Central memory CD8-positive, alpha-beta T cell (primary cell): ENCODE data around the gene JMJD1C.

Experiments used
- ATAC-seq: fragments of 150-1000 bp; cut with Tn5 transposase; replicated peaks from 2 replicates; pipeline ENCODE4 v1.10.0; 2022; ENCODE audit warnings: mild to moderate bottlenecking, moderate FRiP score, moderate number of reproducible peaks; ENCODE audit not compliant: poor library complexity, severe bottlenecking; ENCODE audit errors: extremely low read depth
- DNase-seq, 2 donors: peaks; one replicate each; pipeline ENCODE4 v3.0.0; 2021; ENCODE audit warnings: low spot score in 2 of 2
- H3K27ac Mint-ChIP-seq: one replicate; pipeline ENCODE4 v1.8.0; 2022; ENCODE audit warnings: low read depth, mild to moderate bottlenecking, moderate library complexity, mixed read lengths
- H3K27me3 Mint-ChIP-seq: one replicate; pipeline ENCODE4 v1.8.0; 2022; ENCODE audit warnings: mixed read lengths
- H3K36me3 Mint-ChIP-seq: one replicate; pipeline ENCODE4 v1.8.0; 2022; ENCODE audit warnings: mild to moderate bottlenecking, moderate library complexity, mixed read lengths; ENCODE audit not compliant: insufficient read depth
- H3K4me1 Mint-ChIP-seq: one replicate; pipeline ENCODE4 v1.8.0; 2022; ENCODE audit warnings: mixed read lengths
- H3K4me3 Mint-ChIP-seq: one replicate; pipeline ENCODE4 v1.8.0; 2022; ENCODE audit warnings: mild to moderate bottlenecking, moderate library complexity, mixed read lengths
- H3K9me3 Mint-ChIP-seq: one replicate; pipeline ENCODE4 v1.8.0; 2022; ENCODE audit warnings: mixed read lengths

The JMJD1C gene

DNA sequence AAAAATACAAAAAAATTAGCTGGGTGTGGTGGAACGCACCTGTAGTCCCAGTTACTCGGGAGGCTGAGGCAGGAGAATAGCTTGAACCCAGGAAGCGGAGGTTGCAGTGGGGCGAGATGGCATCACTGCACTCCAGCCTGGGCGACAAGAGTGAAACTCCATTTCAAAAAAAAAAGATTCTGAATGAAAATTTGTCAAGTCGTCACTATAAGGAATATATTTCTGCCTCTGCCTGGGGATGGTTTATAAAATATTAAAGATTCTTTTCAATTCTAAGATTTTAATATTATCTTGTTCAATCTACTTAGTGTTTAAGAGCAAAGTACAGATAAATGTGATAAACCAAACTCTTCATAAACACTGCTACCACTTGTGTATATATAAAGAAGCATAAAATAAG, 185.4 kb downstream of the JMJD1C start:
- Mint-ChIP-seq H3K27me3 (no peaks in the 10 kb centered on the region), H3K27ac (peak overlapping the region; percentile 32), H3K36me3 (peaks cover 6% of the 10 kb centered on the region), H3K9me3 (no peaks in the 10 kb centered on the region), H3K4me3 (no peak overlapping the region), H3K4me1 (no peaks in the 10 kb centered on the region)
- ATAC-seq (no peak), DNase-seq (no peak)

DNA sequence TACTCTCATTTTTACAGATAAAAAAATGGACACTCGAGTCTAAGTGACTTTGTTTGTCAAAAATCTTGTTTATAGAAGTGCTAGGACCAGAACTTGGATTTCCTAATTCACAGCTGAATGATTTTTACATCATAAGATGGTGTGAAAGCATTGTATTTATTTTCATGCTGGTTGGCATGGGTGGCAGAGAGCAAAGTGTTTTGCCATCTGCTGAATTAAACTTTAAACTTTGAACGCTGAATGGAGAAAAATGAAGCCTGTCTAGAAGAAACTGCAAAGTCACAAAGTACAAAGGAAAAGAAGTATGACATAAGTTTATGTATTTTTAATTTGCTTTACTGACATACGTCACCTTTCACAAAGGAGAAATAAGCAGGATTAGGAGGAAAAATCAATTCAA, 190.7 kb downstream of the JMJD1C start:
- Mint-ChIP-seq H3K27me3 (no peaks in the 10 kb centered on the region), H3K4me3 (no peak overlapping the region), H3K36me3 (peaks cover 3% of the 10 kb centered on the region)

DNA sequence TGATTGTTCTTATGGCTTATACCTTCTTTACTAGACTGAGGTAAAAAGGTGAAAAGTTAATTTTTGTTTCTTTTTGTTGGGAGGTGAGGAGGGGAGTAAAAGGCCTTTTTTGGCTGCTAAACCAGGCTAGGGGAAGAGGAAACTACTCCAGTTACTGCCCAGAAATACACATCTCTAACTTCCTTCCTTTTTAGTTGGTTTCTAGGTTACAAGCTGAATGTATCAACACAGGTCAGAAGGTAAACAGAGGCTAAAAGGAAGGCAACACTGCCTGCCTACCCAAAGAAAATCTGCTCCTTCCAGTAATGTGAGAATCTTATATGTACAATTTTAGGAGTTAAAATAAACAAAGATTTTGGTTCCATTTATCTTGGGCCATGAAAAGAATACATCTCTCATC, 192.2 kb downstream of the JMJD1C start:
- peaks cover 14% of the 10 kb centered on the region for H3K4me1 Mint-ChIP-seq
- peak overlapping the region; percentile 29 for H3K4me3 Mint-ChIP-seq
- peak overlapping the region; percentile 95 for H3K27ac Mint-ChIP-seq
- DNase-seq (no peak), ATAC-seq (peak; percentile 4)
- H3K27me3 Mint-ChIP-seq, result no peaks in the 10 kb centered on the region
- no peaks in the 10 kb centered on the region for H3K9me3 Mint-ChIP-seq
- peaks cover 7% of the 10 kb centered on the region for H3K36me3 Mint-ChIP-seq

More for the DNA sequence above, 190.7 kb downstream of the JMJD1C start:
- Mint-ChIP-seq H3K4me1 (peaks cover 14% of the 10 kb centered on the region), H3K9me3 (no peaks in the 10 kb centered on the region), H3K27ac (no peak overlapping the region)
- no peak for DNase-seq
- no peak for ATAC-seq

DNA sequence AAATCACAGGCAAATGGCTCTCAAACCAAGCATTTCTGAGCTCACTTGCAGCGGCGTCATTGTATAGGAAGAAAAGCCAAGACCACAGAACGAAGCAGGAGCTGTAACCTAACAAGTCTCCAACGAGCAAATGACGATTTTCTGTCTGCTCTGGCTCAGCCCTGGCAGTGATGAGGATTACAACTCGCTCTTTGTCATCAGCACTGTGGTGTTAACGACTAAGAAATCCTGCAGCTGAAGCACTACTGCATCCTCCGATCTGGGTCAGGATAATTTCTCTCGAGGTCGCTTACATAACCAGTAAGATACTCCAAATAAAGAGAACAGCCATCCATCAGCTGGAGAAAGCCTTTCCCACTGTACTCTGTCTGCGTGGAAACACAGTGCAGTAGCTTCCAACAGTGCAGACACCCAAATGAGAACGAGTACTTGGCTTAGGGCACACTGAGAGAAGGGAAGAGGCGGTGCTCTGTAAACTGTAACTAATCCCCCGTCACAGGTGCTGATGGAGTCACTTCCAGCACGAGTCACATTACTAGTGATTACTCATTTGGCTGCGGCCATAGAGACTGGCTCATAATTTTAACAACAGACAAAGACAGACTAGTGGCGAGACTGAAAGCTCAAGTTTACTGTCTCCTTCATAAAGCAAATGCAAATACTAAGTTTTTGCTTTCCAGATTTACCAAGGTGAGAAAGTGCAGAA, 196.8 kb downstream of the JMJD1C start:
- peak overlapping the region; percentile 99 for H3K27ac Mint-ChIP-seq
- no peaks in the 10 kb centered on the region for H3K27me3 Mint-ChIP-seq
- H3K4me1 Mint-ChIP-seq, result peaks cover 9% of the 10 kb centered on the region
- DNase-seq (peak; percentile 56 to 84), ATAC-seq (peak; percentile 94)
- peaks cover 21% of the 10 kb centered on the region for H3K36me3 Mint-ChIP-seq
- no peaks in the 10 kb centered on the region for H3K9me3 Mint-ChIP-seq
- peak overlapping the region; percentile 85 for H3K4me3 Mint-ChIP-seq

DNA sequence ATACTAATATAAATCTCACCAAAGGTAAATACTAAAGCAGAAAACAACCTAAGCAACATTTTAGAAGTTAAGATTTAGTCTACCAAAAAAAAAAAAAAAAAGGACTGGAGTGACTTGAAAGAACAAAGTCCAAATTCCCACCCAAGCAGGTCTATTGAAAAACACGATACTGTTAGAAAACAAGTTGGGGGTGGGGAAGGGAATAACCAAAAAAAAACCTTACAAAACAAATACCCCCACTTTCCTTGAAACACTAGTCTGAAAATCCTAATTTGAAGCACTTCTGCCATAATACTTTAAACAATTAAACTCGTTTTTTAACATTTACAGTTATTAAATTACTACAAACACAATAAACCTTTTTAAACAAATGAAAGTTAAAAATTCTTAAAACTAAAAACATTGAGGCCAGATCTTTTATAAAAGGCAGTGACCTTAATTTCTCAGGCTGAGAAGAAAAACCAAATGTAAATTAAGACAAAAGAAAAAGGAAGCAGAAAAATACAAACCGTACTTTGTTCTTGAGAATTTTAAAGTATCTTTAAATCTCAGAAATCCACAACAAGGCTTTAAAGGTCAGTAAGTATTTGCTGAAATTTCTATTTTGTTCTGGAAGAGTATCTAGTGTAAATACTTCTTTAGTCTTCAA, 197.5 kb downstream of the JMJD1C start:
- H3K4me1 Mint-ChIP-seq, result peaks cover 3% of the 10 kb centered on the region
- H3K36me3 Mint-ChIP-seq, result peaks cover 23% of the 10 kb centered on the region
- H3K4me3 Mint-ChIP-seq, result peak overlapping the region; percentile 85
- H3K27me3 Mint-ChIP-seq, result no peaks in the 10 kb centered on the region
- DNase-seq, result no peak
- peak overlapping the region; percentile 99 for H3K27ac Mint-ChIP-seq
- ATAC-seq, result no peak
- H3K9me3 Mint-ChIP-seq, result no peaks in the 10 kb centered on the region

DNA sequence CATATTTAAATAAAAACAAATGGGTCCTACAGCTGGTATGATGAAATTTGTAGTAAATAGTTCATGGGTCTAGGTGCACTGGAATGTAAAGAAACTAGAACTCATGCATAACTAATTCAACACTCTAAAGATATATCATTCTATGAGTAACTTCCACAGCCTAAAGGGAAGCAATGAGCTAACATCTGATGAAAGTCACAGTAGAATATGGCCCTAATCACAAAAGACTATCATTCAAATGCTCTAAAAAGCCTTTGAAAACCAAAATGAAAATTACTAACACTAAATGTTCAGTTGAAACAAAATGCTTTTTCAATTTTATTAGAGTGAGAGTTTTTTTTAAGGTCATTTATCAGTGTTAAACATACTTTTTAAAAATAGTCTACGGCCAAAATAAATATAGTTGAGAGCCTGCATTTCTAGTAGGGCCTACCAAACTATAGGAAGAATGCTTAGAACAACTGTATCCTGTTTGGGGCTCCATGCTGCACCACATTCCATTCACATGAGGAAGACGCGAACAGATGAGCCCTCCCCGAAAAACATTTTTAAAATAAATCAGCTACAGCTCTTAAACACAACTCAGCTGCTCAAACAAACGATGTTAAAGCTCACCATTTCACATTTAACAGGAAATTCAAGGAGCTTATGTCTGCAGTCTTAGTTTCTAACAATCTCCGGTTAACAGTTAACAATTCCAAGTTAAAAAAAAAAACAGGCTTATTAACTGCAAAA, 198.2 kb downstream of the JMJD1C start:
- DNase-seq, result no peak
- H3K27me3 Mint-ChIP-seq, result no peaks in the 10 kb centered on the region
- no peaks in the 10 kb centered on the region for H3K9me3 Mint-ChIP-seq
- no peak for ATAC-seq
- peaks cover 5% of the 10 kb centered on the region for H3K4me1 Mint-ChIP-seq
- peak overlapping the region; percentile 99 for H3K27ac Mint-ChIP-seq
- peak overlapping the region; percentile 85 for H3K4me3 Mint-ChIP-seq
- H3K36me3 Mint-ChIP-seq, result peaks cover 26% of the 10 kb centered on the region

DNA sequence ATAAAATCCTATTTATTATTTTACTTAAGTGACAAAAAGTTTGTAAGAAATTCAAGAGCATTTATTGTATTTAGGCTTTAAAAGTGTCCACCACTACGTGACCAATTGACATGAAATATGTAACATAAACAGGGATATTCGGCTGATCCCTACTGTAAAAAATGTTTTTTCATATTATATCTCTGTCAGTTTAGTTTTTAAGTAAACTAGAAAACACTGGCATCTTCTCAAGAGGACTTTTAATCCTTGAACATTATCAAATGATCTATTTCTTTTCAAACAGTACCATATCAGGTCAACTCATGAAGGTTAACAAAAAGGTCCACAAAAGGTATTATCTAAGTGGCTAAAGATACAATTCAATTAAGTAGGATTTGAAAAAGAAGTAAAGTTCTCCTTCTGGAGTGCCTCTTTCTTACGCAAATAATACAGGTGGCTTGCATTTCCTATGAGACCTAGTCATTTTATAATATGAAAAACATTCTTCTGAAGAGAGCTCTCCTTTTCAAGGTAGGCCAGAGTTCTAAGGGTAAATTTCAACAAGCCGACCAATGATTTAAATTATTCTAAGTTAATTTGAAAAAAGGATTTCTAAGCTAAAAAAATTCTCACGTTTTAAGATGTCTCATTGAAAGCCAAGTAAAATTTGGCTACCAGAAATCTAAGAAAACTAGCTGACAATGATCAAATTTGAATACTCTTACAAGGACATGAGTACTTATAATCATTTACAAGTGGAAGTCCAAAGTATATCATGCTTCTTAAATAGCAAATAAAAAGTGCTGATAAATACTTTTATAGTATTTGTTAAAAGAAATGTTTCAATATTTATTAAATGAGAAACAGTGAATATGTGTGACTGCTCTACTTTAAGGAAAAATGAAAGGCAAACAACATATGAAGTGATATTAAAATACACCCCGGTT, 199.1 kb downstream of the JMJD1C start:
- Mint-ChIP-seq H3K4me1 (peaks cover 10% of the 10 kb centered on the region), H3K9me3 (no peaks in the 10 kb centered on the region), H3K27me3 (no peaks in the 10 kb centered on the region), H3K36me3 (peaks cover 29% of the 10 kb centered on the region), H3K27ac (peak overlapping the region; percentile 99), H3K4me3 (peak overlapping the region; percentile 85)
- DNase-seq, result no peak
- no peak for ATAC-seq

DNA sequence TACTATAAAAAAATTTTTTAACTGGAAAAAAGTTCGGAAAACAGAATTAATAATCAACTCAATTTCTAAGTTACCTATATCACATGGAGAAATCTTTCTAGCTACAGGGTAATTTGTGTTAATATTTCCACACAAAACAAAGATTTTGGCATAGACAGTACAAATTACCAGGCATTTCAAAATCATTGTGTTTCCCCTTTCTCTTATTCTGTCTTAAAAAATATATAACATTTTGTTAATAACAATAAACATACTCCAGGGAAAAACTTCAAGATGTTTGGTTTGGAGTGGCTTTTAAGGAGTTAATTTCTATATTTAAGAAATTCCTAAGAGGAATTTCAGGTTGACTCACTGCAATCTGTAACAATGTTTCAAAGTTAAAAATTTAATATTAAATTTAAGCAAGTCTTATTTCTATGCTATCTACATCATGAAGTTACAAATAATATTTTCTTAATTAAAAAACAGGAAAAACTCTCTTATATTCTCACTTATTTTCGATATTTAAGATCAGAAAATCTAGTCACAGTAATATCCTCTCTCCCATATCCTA, 200.0 kb downstream of the JMJD1C start:
- Mint-ChIP-seq H3K36me3 (peaks cover 35% of the 10 kb centered on the region), H3K27me3 (no peaks in the 10 kb centered on the region), H3K4me1 (peaks cover 19% of the 10 kb centered on the region), H3K4me3 (peak overlapping the region; percentile 85), H3K27ac (peak overlapping the region; percentile 99), H3K9me3 (no peaks in the 10 kb centered on the region)
- ATAC-seq, result no peak
- no peak for DNase-seq

DNA sequence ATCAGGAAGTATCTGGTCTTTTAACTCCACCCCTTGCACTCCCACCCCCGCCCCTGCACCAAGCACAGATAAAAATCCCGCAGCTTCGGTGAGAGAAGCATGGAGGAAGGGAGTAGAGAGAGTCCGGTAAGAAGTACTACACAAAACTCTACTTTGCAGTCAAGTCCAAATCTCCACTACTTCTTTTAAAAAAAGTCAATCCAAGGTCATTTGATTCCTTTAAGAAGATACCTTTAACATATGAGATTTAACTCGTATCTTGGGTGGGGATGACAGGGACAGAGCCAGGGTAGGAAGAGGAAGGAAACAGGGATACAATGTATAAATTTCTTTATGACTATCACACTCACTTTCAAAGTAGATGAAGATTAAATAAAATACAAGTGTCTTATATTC, 200.6 kb downstream of the JMJD1C start:
- ATAC-seq, result no peak

DNA sequence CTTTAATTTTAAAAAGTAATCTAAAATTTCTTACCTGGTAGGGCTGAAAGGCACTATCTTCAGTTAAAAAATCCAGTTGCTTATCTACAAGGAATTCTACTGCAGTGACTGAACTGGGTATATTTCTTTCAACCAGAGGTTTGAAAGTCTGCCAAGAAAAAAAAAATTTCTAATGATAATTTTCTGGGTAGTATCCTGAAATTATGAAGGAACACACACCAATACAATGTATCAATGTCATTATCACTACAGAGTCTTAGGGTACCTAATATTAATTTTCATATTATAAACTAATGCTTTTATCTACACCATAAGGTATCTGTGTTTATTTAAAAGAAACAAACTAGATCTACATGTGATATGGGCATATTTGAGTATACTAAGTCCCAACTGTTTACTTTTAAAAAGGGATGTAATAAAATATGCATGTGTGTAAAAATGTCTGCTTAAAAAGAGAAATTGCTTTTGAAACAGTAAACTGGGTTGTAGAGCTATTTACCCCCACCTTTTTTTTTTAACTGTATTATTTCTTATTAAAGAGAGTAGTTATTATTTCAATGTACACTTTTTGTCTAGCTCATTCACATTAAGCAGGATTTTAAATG, 201.1 kb downstream of the JMJD1C start:
- Mint-ChIP-seq H3K4me3 (peak overlapping the region; percentile 85), H3K9me3 (no peaks in the 10 kb centered on the region), H3K36me3 (peaks cover 40% of the 10 kb centered on the region), H3K27ac (peak overlapping the region; percentile 91), H3K4me1 (peaks cover 23% of the 10 kb centered on the region), H3K27me3 (no peaks in the 10 kb centered on the region)
- DNase-seq, result no peak
- ATAC-seq, result no peak

More for the DNA sequence above, 200.6 kb downstream of the JMJD1C start:
- peak overlapping the region; percentile 91 for H3K27ac Mint-ChIP-seq
- DNase-seq, result no peak
- H3K9me3 Mint-ChIP-seq, result no peaks in the 10 kb centered on the region
- peaks cover 38% of the 10 kb centered on the region for H3K36me3 Mint-ChIP-seq
- H3K4me1 Mint-ChIP-seq, result peaks cover 22% of the 10 kb centered on the region
- peak overlapping the region; percentile 85 for H3K4me3 Mint-ChIP-seq
- H3K27me3 Mint-ChIP-seq, result no peaks in the 10 kb centered on the region

DNA sequence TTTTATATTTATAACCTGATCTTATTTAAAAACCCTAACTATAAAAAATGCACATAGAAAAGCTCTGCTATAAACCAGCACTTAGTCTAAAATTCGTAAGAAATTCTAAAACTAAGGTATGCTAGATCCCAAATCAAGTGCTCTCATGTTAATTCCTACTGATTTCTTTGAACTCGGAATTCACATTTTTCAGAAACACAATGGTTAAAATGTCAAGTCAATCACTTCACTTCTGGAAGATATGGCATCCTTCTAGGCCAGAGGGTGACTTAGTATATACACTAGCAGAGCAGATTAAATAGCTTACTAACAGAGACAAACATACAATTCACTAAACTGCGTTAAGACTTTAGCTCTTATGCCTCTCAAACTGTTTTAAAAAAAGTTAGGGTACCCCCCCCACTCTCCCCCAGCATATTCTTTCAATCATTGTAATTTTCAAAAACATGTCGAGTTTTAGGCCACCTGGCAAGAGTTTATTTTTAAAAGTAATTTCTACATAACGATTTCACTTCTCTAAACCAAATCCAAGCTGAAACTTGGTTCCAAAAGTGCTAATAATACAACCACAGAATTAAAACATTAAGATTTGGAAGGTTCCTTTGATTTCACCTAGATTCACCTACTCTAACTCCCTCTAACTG, 203.2 kb downstream of the JMJD1C start:
- Mint-ChIP-seq H3K9me3 (no peaks in the 10 kb centered on the region), H3K27ac (no peak overlapping the region), H3K4me3 (peak overlapping the region; percentile 37), H3K4me1 (peaks cover 45% of the 10 kb centered on the region), H3K27me3 (no peaks in the 10 kb centered on the region), H3K36me3 (peaks cover 30% of the 10 kb centered on the region)
- no peak for ATAC-seq
- no peak for DNase-seq
